ENCODE measurements around the gene SYMPK.

The SYMPK gene

DNA sequence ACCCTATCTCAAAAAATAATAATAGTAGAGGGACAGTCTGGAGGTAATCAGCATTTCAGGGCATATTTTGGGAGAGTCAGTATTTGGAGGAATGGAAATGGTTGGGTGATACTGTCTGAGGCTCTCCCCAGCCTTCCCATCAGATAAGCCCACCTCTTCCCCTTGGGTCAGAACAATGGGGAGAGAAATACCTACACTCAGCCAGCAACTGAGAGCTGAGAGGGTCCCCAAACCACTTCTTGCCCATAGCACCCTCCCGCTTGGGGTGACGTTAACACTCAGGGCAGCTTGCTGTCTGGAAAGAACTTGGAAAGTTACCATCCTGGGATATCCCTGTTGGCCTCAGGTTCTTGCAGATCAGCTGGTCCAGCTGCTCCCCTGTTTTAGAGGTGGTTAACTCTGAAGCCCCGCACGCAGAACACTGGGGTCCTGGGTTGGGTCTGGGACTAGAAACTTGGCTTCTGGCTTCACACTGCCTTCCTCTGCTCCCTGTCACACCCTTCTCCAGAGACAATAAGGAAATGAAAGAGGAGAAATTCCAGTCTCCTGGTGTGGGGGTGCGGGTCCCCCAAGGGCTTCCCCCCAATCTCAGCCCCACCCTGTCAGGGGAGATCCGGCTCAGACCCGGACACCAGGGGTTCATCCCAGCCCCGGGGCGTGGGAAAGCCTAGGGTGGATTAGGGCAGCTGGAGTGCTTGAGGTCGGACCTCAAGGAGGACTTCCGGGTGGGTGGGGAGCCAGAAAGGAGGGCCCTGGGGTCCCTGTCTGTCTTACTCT is 3.6 kb upstream of the SYMPK start:
- no peak overlapping the region for H3K4me3 ChIP-seq (ENCODE audit: low read depth in 1 of 2, low read length in 1 of 2)
- TF ChIP-seq, protein P1, sequence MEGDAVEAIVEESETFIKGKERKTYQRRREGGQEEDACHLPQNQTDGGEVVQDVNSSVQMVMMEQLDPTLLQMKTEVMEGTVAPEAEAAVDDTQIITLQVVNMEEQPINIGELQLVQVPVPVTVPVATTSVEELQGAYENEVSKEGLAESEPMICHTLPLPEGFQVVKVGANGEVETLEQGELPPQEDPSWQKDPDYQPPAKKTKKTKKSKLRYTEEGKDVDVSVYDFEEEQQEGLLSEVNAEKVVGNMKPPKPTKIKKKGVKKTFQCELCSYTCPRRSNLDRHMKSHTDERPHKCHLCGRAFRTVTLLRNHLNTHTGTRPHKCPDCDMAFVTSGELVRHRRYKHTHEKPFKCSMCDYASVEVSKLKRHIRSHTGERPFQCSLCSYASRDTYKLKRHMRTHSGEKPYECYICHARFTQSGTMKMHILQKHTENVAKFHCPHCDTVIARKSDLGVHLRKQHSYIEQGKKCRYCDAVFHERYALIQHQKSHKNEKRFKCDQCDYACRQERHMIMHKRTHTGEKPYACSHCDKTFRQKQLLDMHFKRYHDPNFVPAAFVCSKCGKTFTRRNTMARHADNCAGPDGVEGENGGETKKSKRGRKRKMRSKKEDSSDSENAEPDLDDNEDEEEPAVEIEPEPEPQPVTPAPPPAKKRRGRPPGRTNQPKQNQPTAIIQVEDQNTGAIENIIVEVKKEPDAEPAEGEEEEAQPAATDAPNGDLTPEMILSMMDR (IDR thresholded peaks at IDR 0.05): no peak
- no peaks in the 10 kb centered on the region for H3K9me3 ChIP-seq
- H3K27me3 ChIP-seq: peaks cover 60% of the 10 kb centered on the region
- H3K4me1 ChIP-seq (ENCODE audit: control insufficient read depth in 1 of 2, insufficient read depth in 1 of 2, low read depth in 1 of 2, low read length in 1 of 2): peaks cover 18 to 20% of the 10 kb centered on the region in 2 experiments
- no peaks in the 10 kb centered on the region for H3K36me3 ChIP-seq
- H3K27ac ChIP-seq: no peak overlapping the region

DNA sequence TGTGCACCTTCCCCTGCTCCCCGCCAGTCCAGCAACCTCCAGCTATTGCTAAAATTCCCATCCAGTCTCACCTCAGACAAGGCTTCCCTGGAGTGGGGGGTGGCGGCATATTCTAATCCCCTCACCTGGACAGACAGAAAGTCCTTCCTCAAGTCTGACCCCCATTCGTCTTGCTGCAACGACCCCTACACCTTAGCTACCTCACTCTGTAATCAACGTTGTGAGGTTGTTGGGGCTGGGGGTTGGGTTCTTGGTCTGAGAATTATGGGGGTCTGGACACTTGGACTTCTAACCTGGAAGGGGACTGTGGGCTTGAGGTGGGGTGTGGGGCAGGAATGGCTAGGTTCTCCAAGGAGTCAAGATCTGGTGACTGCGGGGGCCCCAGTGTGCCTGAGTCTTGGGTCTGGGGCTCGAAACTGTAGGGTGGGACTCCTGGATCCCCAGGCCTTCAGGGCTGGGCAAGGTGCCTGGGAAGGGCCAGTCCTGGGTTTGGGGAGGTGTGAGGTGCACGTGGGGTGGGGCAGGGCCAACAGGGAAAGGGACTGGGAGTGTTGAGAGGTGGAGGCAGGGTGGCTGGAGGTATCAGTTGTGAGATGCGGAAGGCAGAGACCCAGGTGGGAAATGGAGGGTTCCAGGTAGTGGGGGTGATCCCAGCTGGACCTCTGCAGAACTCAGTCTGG is 2.5 kb upstream of the SYMPK start:
- H3K9me3 ChIP-seq: no peaks in the 10 kb centered on the region
- H3K4me1 ChIP-seq (ENCODE audit: control insufficient read depth in 1 of 2, insufficient read depth in 1 of 2, low read depth in 1 of 2, low read length in 1 of 2): peaks cover 18 to 20% of the 10 kb centered on the region in 2 experiments
- peaks cover 60% of the 10 kb centered on the region for H3K27me3 ChIP-seq
- H3K4me3 ChIP-seq (ENCODE audit: low read depth in 1 of 2, low read length in 1 of 2): no peak overlapping the region
- H3K27ac ChIP-seq: no peak overlapping the region
- TF ChIP-seq, protein P1 (IDR thresholded peaks at IDR 0.05): no peak
- H3K36me3 ChIP-seq: no peaks in the 10 kb centered on the region

DNA sequence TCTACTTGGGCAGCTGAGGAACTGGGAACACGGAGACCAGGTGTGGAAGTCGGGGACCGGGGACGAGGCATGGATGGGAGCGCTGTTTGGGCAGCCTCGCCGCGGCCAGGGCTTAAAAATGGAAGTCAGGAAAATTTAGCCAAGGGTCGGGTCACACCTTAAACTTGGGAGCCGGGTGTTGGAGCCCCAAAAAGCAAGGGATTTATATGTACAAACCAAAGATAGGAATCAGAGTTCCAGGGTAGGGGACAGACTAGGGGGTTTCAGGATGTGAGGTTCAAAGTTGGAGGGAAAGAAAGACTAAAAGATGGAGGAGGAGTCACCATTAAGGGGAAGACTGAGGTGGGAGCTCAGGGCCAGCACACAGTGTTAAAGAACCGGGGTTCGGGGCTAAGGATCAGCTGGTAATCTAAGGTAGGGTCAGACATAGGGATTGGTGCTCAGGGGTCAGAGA is 1.7 kb upstream of the SYMPK start:
- Histone ChIP-seq H3K27ac (no peak overlapping the region), H3K4me3 (ENCODE audit: low read depth in 1 of 2, low read length in 1 of 2) (peak overlapping the region in 1 of 2 experiments; percentile 87), H3K27me3 (peaks cover 60% of the 10 kb centered on the region)

DNA sequence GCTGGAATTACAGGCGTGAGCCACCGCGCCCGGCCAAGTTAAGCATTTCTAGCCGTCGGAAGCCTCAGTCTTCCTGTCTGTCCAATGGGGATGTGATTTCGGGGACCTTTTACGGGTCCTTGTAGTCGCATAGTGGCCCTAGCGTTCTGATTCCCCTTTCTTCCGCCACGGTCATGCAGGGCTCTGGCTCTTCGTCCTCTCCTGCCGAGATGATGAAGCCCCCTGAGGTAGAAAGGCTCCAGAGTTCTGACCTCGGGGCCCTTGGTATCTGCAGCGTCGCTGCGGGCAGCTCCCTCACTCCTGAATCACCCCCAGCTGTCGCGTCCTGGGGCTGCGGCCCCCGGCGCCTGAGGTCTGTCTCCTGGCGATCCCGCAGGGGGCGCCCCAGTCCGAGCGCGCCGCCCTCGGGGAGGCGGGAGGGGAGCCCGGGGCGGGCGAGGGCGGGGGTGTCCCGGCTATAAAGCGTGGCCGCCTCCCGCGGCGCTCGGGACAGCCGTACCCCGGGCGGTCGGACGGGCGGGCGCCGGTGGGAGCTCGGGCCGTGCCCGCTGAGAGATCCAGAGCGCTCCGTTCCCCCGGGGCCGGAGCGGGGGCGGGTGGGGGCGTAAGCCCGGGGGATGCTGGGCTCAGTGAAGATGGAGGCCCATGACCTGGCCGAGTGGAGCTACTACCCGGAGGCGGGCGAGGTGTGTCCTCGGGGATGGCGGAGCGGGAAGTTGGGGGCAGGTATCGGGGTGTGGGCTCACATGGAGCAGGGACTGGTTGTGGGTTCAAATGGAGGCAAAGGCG is 1.1 kb upstream of the SYMPK start, which contains the start of gene FOXA3:
Gene FOXA3, plus strand, starts transcription at position 487 of the 789 bp plus-strand sequence. Its CDS starts 131 bp downstream, at position 618.
- TF ChIP-seq, protein P1 (IDR thresholded peaks at IDR 0.05): peak; percentile 21
- H3K36me3 ChIP-seq: no peaks in the 10 kb centered on the region
- H3K27me3 ChIP-seq: peaks cover 56% of the 10 kb centered on the region
- peaks cover 18 to 20% of the 10 kb centered on the region in 2 experiments for H3K4me1 ChIP-seq (ENCODE audit: control insufficient read depth in 1 of 2, insufficient read depth in 1 of 2, low read depth in 1 of 2, low read length in 1 of 2)
- peak within 1 kb of the TSS; percentile 73 for H3K27ac ChIP-seq
- H3K4me3 ChIP-seq (ENCODE audit: low read depth in 1 of 2, low read length in 1 of 2): peak within 1 kb of the TSS; percentile 78 to 87
- no peaks in the 10 kb centered on the region for H3K9me3 ChIP-seq

More for the DNA sequence above, 1.7 kb upstream of the SYMPK start:
- Histone ChIP-seq H3K36me3 (no peaks in the 10 kb centered on the region), H3K9me3 (no peaks in the 10 kb centered on the region), H3K4me1 (ENCODE audit: control insufficient read depth in 1 of 2, insufficient read depth in 1 of 2, low read depth in 1 of 2, low read length in 1 of 2) (peaks cover 18 to 20% of the 10 kb centered on the region in 2 experiments)
- TF ChIP-seq, protein P1 (IDR thresholded peaks at IDR 0.05): no peak

DNA sequence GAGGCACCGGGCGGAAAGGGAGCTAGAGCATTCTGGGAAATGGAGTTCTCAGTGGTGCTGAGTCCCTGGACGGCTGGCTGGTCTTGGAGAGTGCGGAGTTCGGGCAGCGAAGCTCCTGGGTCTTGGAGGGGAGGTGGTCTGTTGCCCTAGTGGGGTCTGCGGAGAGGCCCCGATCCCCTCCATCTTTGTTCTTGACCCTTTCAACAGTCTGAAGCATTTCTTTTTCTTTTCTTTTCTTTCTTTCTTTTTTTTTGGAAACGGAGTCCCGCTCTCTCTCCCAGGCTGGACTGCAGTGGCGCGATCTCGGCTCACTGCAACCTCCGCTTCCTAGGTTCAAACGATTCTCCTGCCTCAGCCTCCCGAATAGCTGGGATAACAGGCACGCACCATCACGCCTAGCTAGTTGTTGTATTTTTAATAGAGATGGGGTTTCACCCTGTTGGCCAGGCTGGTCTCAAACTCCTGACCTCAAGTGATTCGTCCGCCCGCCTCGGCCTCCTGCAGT is 440 bp upstream of the SYMPK start:
- H3K27ac ChIP-seq: peak overlapping the region; percentile 73
- H3K4me3 ChIP-seq (ENCODE audit: low read depth in 1 of 2, low read length in 1 of 2): peak overlapping the region; percentile 78 to 87
- peaks cover 18 to 20% of the 10 kb centered on the region in 2 experiments for H3K4me1 ChIP-seq (ENCODE audit: control insufficient read depth in 1 of 2, insufficient read depth in 1 of 2, low read depth in 1 of 2, low read length in 1 of 2)
- H3K27me3 ChIP-seq: peaks cover 50% of the 10 kb centered on the region
- H3K9me3 ChIP-seq: no peaks in the 10 kb centered on the region
- no peaks in the 10 kb centered on the region for H3K36me3 ChIP-seq
- TF ChIP-seq, protein P1 (IDR thresholded peaks at IDR 0.05): no peak

Data from neutrophil (primary cell).